ENCODE measurements around the gene CCDC28B. TPM values are rescaled to one million over a fixed set of nuclear protein-coding genes. Genes with fewer than 3 reads are reported as not detected.

CCDC28B gene
- total RNA-seq, 2 experiments from 2014 or later: 20.2 to 23.5 TPM

GRCh38 chr1:32247983-32248889 lies 47.8 kb downstream of the CCDC28B start:
- no peaks in the 10 kb centered on the region for H3K27me3 Mint-ChIP-seq
- peak overlapping the region; percentile 63 for H3K4me3 Mint-ChIP-seq
- ChIA-PET CTCF (interaction anchor here (0.6 to 8.4 kb wide), 35 partner anchors 8 to 497 kb away, joined by 3 to 73 read pairs (median 4); partner anchors contain the start of genes BSDC1, CCDC28B, EIF3I and HDAC1), POLR2A (interaction anchor here (0.6 to 11.5 kb wide), 22 partner anchors 8 to 175 kb away, joined by 3 to 156 read pairs (median 6); partner anchors contain the start of genes BSDC1, HDAC1, IQCC and MARCKSL1)
- no peaks in the 10 kb centered on the region for H3K9me3 Mint-ChIP-seq
- H3K27ac Mint-ChIP-seq: peak overlapping the region; percentile 99
- peaks cover 25% of the 10 kb centered on the region for H3K36me3 Mint-ChIP-seq (ENCODE audit: low read depth)
- H3K4me1 Mint-ChIP-seq: peaks cover 48% of the 10 kb centered on the region
- DNase-seq: peak; percentile 83

- peak overlapping the region; percentile 98 for H3K4me3 Mint-ChIP-seq
- peak; percentile 88 for DNase-seq
- no peaks in the 10 kb centered on the region for H3K9me3 Mint-ChIP-seq
- H3K27ac Mint-ChIP-seq: peak overlapping the region; percentile 99
- H3K4me1 Mint-ChIP-seq: peaks cover 53% of the 10 kb centered on the region
- no peaks in the 10 kb centered on the region for H3K27me3 Mint-ChIP-seq
- ChIA-PET CTCF (interaction anchor here (0.6 to 8.4 kb wide), 14 partner anchors 9 to 701 kb away, joined by 3 to 73 read pairs (median 8); partner anchors contain the start of genes EIF3I, HDAC1, IQCC and MARCKSL1), POLR2A (interaction anchor here (1.0 to 11.5 kb wide), 23 partner anchors 10 to 401 kb away, joined by 3 to 156 read pairs (median 11); partner anchors contain the start of genes HDAC1, IQCC, KPNA6 and MARCKSL1)
- H3K36me3 Mint-ChIP-seq (ENCODE audit: low read depth): peaks cover 40% of the 10 kb centered on the region
These were observed 49.6 kb downstream of the CCDC28B start for GRCh38 chr1:32249831-32250525.

- H3K36me3 Mint-ChIP-seq (ENCODE audit: low read depth): peaks cover 46% of the 10 kb centered on the region
- H3K27me3 Mint-ChIP-seq: no peaks in the 10 kb centered on the region
- CTCF ChIA-PET: interaction anchor here (0.8 to 8.4 kb wide), 6 partner anchors 11 to 134 kb away, joined by 3 to 73 read pairs (median 21); partner anchors contain the start of genes EIF3I, HDAC1 and TMEM234
- DNase-seq: peak; percentile 77
- POLR2A ChIA-PET: interaction anchor here (0.9 to 11.5 kb wide), 23 partner anchors 11 to 400 kb away, joined by 3 to 156 read pairs (median 9); partner anchors contain the start of genes BSDC1, HDAC1, IQCC and KHDRBS1
- peaks cover 58% of the 10 kb centered on the region for H3K4me1 Mint-ChIP-seq
- H3K27ac Mint-ChIP-seq: peak within 1 kb of the TSS; percentile 99
- H3K9me3 Mint-ChIP-seq: no peaks in the 10 kb centered on the region
- peak within 1 kb of the TSS; percentile 98 for H3K4me3 Mint-ChIP-seq
These were observed 50.7 kb downstream of the CCDC28B start, which contains the start of gene LCK for GRCh38 chr1:32250893-32251716. LCK (plus strand) TSS chr1:32251265; CDS start chr1:32274330, 23,065 bp downstream.

Other genes starting within 250 kb of the CCDC28B start
- gene KHDRBS1, start 186.7 kb upstream of the CCDC28B start, total RNA-seq: 100 to 1,000 TPM; 168 to 169 TPM
- gene TMEM39B, start 127.7 kb upstream of the CCDC28B start, total RNA-seq: 10 to 100 TPM; 24.5 to 28.0 TPM
- 10 to 100 TPM; 64.3 to 65.1 TPM for gene KPNA6, start 92.5 kb upstream of the CCDC28B start, total RNA-seq
- gene TXLNA, start 20.9 kb upstream of the CCDC28B start, total RNA-seq: 10 to 100 TPM; 79.8 to 81.2 TPM
- 1 to 10 TPM; 3.7 to 3.8 TPM for gene IQCC, start 5.1 kb downstream of the CCDC28B start, total RNA-seq
- gene DCDC2B, start 8.5 kb downstream of the CCDC28B start, total RNA-seq: under 1 TPM in 1 of 2 experiments, not detected in 1; 0.13 TPM
- gene TMEM234, start 21.8 kb downstream of the CCDC28B start, total RNA-seq: 10 to 100 TPM; 15.3 to 16.4 TPM
- gene EIF3I, start 21.8 kb downstream of the CCDC28B start, total RNA-seq: 100 to 1,000 TPM; 161 to 172 TPM
- gene FAM167B, start 46.6 kb downstream of the CCDC28B start, total RNA-seq: 1 to 10 TPM in 1 of 2 experiments, under 1 TPM in 1; 0.78 to 1.1 TPM
- gene LCK, start 50.7 kb downstream of the CCDC28B start, total RNA-seq: 100 to 1,000 TPM; 469 to 474 TPM
- 100 to 1,000 TPM; 180 to 185 TPM for gene HDAC1, start 91.5 kb downstream of the CCDC28B start, total RNA-seq
- gene MARCKSL1, start 135.6 kb downstream of the CCDC28B start, total RNA-seq: 10 to 100 TPM; 26.4 to 27.9 TPM
- 10 to 100 TPM; 10.6 to 11.8 TPM for gene FAM229A, start 161.9 kb downstream of the CCDC28B start, total RNA-seq
- 1 to 10 TPM in 1 of 2 experiments, under 1 TPM in 1; 0.70 to 1.0 TPM for gene TSSK3, start 161.9 kb downstream of the CCDC28B start, total RNA-seq
- gene BSDC1, start 193.8 kb downstream of the CCDC28B start, total RNA-seq: 10 to 100 TPM; 52.5 to 52.6 TPM